ENCODE measurements around the gene CCDC134.

DNA sequence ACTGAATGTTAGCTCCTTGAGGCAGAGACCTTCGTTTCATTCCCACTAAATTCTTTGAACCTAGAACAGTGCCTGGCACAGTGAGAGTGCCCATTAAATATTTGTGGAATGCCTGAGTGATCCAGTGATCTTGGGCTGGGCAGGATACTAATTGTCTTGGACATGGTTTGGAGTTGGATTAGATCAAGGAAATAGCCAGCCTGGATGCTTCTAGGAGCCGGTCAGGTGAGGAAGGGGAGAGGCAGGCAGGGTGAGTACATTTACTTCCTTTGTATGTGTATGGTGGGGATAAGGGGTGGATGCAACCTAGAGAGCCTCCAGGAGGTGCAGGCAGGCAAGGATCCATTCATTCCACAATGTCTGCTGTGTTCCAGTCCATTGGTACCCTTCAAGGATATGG is 36.1 kb downstream of the CCDC134 start:
- TF ChIP-seq, protein P1, sequence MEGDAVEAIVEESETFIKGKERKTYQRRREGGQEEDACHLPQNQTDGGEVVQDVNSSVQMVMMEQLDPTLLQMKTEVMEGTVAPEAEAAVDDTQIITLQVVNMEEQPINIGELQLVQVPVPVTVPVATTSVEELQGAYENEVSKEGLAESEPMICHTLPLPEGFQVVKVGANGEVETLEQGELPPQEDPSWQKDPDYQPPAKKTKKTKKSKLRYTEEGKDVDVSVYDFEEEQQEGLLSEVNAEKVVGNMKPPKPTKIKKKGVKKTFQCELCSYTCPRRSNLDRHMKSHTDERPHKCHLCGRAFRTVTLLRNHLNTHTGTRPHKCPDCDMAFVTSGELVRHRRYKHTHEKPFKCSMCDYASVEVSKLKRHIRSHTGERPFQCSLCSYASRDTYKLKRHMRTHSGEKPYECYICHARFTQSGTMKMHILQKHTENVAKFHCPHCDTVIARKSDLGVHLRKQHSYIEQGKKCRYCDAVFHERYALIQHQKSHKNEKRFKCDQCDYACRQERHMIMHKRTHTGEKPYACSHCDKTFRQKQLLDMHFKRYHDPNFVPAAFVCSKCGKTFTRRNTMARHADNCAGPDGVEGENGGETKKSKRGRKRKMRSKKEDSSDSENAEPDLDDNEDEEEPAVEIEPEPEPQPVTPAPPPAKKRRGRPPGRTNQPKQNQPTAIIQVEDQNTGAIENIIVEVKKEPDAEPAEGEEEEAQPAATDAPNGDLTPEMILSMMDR (IDR thresholded peaks at IDR 0.05): no peak
- no peak for TF ChIP-seq POLR2AphosphoS5 (IDR thresholded peaks at IDR 0.05)
